Ovary (tissue), 3 donors: ENCODE measurements around the gene LIMA1.

Source experiments
- CTCF ChIP-seq, 3 donors: fragments of 450-650 bp in 2 of 3; fragments of 200-600 bp in 1 of 3; IDR thresholded peaks; one replicate each; pipeline versions ENCODE4 v1.5.1 to v1.8.0; 2016 to 2022; ENCODE audit warnings: antibody characterized with exemption in 3 of 3, mild to moderate bottlenecking in 1 of 3
- POLR2A ChIP-seq: fragments of 450-650 bp; IDR thresholded peaks from one replicate; pipeline ENCODE4 v1.6.1; 2017; ENCODE audit warnings: antibody characterized with exemption, mild to moderate bottlenecking, moderate library complexity
- donor health status: DM: no; HTN: no; CAD: no.

- TF ChIP-seq CTCF (IDR thresholded peaks at IDR 0.05) (no peak), POLR2A (no peak)
Measured at GRCh38 chr12:50243507-50243906, 39.8 kb downstream of the LIMA1 start.
